RWPE2 (cell line): ENCODE data around the gene SERPINA9.
A peak's percentile ranks its signal among the peaks of the same experiment; 100 is the strongest.
"Not testable (repeated sequence)": the region's sequence is repeated elsewhere in the genome, so short reads cannot be mapped to it uniquely, and the experiment has no call there.

Experiments
- ATAC-seq: fragments of 200-7000 bp; cut with Tn5 transposase; 3 replicates; pipeline ENCODE4 v1.9.1; 2021; ENCODE audit warnings: low read depth
- DNase-seq: peaks from one replicate; pipeline ENCODE4 v3.0.0-alpha.2; 2020; ENCODE audit warnings: low spot score
- H3K27ac ChIP-seq: fragments of 450-650 bp; 2 replicates; pipeline ENCODE4 v1.5.1; 2017; ENCODE audit warnings: mild to moderate bottlenecking; ENCODE audit not compliant: poor library complexity, severe bottlenecking
- H3K27me3 ChIP-seq: fragments of 250-450 bp; sonication (Bioruptor Pico); 2 replicates; pipeline ENCODE4 v1.5.1; 2021; ENCODE audit warnings: mild to moderate bottlenecking, moderate library complexity; ENCODE audit not compliant: insufficient read depth, poor library complexity, severe bottlenecking
- H3K36me3 ChIP-seq: fragments of 250-450 bp; sonication (Bioruptor Pico); 2 replicates; pipeline ENCODE4 v1.5.1; 2020; ENCODE audit warnings: low read depth, mild to moderate bottlenecking, moderate library complexity
- H3K4me1 ChIP-seq: fragments of 250-450 bp; sonication (Bioruptor Pico); 2 replicates; pipeline ENCODE4 v1.5.1; 2021; ENCODE audit warnings: mild to moderate bottlenecking, moderate library complexity; ENCODE audit not compliant: insufficient read depth, poor library complexity, severe bottlenecking
- H3K4me3 ChIP-seq: fragments of 250-450 bp; sonication (Bioruptor Pico); 2 replicates; pipeline ENCODE4 v1.5.1; 2021; ENCODE audit warnings: mild to moderate bottlenecking, moderate library complexity; ENCODE audit not compliant: severe bottlenecking
- H3K9me3 ChIP-seq: fragments of 250-450 bp; sonication (Bioruptor Pico); 2 replicates; pipeline ENCODE4 v1.5.1; 2021; ENCODE audit warnings: mild to moderate bottlenecking, moderate library complexity; ENCODE audit not compliant: severe bottlenecking
- TF ChIP-seq, protein P1 (sequence below): fragments of 450-650 bp; IDR thresholded peaks from one replicate; pipeline ENCODE4 v1.5.1; 2017; ENCODE audit warnings: mild to moderate bottlenecking, moderate library complexity; ENCODE audit not compliant: poor library complexity, severe bottlenecking

Gene SERPINA9

GRCh38 chr14:94484481-94484880 lies 8.5 kb upstream of the SERPINA9 start:
- DNase-seq (peak; percentile 34), ATAC-seq (no peak)
- Histone ChIP-seq H3K4me1 (no peaks in the 10 kb centered on the region), H3K9me3 (no peaks in the 10 kb centered on the region), H3K27me3 (no peaks in the 10 kb centered on the region), H3K36me3 (no peaks in the 10 kb centered on the region), H3K27ac (no peak overlapping the region), H3K4me3 (no peak overlapping the region)
- TF ChIP-seq, protein P1, sequence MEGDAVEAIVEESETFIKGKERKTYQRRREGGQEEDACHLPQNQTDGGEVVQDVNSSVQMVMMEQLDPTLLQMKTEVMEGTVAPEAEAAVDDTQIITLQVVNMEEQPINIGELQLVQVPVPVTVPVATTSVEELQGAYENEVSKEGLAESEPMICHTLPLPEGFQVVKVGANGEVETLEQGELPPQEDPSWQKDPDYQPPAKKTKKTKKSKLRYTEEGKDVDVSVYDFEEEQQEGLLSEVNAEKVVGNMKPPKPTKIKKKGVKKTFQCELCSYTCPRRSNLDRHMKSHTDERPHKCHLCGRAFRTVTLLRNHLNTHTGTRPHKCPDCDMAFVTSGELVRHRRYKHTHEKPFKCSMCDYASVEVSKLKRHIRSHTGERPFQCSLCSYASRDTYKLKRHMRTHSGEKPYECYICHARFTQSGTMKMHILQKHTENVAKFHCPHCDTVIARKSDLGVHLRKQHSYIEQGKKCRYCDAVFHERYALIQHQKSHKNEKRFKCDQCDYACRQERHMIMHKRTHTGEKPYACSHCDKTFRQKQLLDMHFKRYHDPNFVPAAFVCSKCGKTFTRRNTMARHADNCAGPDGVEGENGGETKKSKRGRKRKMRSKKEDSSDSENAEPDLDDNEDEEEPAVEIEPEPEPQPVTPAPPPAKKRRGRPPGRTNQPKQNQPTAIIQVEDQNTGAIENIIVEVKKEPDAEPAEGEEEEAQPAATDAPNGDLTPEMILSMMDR: no peak

DNA sequence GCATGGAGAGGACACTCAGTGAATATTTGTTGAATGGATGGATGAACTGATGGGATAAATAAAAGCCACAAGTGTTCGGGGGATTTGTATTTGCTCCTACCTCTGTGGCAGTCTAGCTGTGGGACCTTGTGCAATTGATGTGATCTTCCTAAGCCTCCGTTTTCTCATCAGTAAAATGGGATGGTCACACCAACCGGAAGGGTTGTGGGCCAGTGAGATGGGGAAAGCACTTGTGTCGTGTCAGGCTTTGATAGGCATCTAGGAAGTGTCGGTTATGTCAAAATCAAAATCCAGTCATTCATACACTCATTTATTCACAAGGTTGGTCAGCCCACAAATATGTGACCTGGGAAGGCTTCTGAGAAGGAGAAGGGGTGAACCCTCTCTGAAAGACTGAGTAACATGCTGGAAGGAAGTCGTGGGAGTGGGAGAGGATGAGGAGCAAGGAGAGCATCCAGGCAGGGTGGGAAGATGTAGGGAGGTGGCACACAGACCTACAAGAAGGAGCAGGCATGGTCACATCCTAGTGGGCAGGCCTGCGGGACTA lies 7.8 kb upstream of the SERPINA9 start:
- Histone ChIP-seq H3K27ac (no peak overlapping the region), H3K27me3 (no peaks in the 10 kb centered on the region)
- ATAC-seq: peak; percentile 27; the same call in 2 of the 3 replicates

DNA sequence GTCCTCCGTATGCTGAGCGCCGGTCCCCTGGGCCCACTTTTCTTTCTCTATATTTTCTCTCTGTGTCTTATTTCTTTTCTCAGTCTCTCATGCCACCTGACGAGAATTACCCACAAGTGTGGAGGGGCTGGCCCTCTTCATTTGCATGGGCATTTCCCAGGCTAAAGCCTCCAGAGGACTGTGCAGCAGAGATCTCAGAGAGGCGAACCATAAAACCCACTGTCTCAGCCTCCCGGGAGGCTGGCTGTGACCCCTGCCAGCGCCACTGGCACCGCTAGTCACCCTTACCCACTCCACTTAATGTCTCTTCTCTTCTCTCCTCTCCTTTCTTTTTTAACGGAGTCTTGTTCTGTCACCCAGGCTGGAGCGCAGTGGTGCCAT lies 7.1 kb upstream of the SERPINA9 start:
- no peaks in the 10 kb centered on the region for H3K36me3 ChIP-seq
- TF ChIP-seq, protein P1: no peak
- H3K9me3 ChIP-seq: peaks cover 6% of the 10 kb centered on the region
- no peaks in the 10 kb centered on the region for H3K4me1 ChIP-seq
- H3K27me3 ChIP-seq: no peaks in the 10 kb centered on the region
- ATAC-seq (no peak), DNase-seq (no peak)
- H3K27ac ChIP-seq: no peak overlapping the region
- H3K4me3 ChIP-seq: no peak overlapping the region

More for the DNA sequence above, 7.8 kb upstream of the SERPINA9 start:
- no peaks in the 10 kb centered on the region for H3K4me1 ChIP-seq
- no peaks in the 10 kb centered on the region for H3K9me3 ChIP-seq
- TF ChIP-seq, protein P1: no peak
- no peak overlapping the region for H3K4me3 ChIP-seq
- no peak for DNase-seq
- no peaks in the 10 kb centered on the region for H3K36me3 ChIP-seq

GRCh38 chr14:94482132-94483070 lies 6.4 kb upstream of the SERPINA9 start:
- H3K4me1 ChIP-seq, H3K4me3 ChIP-seq, H3K27ac ChIP-seq, H3K27me3 ChIP-seq, ATAC-seq, H3K36me3 ChIP-seq, H3K9me3 ChIP-seq: not testable (repeated sequence)
- DNase-seq: peak; percentile 14

DNA sequence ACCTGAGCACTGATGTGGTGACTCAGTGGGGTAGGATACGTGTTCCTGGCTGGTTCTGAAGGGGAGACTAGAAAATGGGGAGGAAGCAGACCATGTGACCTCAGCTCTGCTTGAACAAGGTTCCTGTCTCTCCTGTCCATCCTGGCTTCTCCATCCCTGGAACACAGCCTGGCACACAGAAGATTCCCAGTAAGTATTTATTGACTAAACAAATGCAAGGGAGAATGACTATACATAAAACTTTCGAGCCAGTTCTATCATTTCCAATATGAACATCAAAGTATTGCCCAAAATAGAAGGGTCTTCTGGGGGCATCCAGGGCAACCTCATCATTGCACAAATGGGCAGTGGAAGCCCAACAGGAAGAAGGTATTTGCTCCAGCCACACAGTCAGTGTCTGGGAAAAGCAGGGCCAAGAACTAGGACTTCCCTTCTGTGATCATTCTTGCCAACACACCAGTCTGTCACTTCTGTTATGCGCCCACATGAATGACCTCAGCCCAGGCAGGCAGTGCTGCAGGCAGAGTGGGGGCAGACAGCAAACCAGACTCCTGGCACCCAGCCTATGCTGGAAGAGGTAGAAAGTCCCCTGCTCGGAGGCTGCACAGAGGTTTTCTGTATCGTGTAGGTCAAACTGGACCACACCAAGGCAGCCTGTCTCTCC lies 5.6 kb upstream of the SERPINA9 start:
- Histone ChIP-seq H3K36me3 (no peaks in the 10 kb centered on the region), H3K27me3 (no peaks in the 10 kb centered on the region), H3K9me3 (peaks cover 8% of the 10 kb centered on the region), H3K4me3 (no peak overlapping the region), H3K27ac (no peak overlapping the region), H3K4me1 (no peaks in the 10 kb centered on the region)
- TF ChIP-seq, protein P1: no peak
- ATAC-seq: no peak
- DNase-seq: peak; percentile 56
